MM.1S (cell line): Measurements from ENCODE around the gene NCKAP5.

ENCODE experiments used
- EZH2 ChIP-seq: fragments of 300-600 bp; sonication (generic); optimal IDR thresholded peaks from 2 replicates; pipeline ENCODE3; 2017; ENCODE audit warnings: low read depth, mild to moderate bottlenecking, antibody characterized with exemption, low read length, mixed read lengths
- TF ChIP-seq, protein P1 (sequence below): fragments of 300-600 bp; sonication (generic); IDR thresholded peaks from 2 replicates; pipeline ENCODE4 v1.5.1; 2016; ENCODE audit warnings: antibody characterized with exemption, low read length, mixed read lengths

DNA sequence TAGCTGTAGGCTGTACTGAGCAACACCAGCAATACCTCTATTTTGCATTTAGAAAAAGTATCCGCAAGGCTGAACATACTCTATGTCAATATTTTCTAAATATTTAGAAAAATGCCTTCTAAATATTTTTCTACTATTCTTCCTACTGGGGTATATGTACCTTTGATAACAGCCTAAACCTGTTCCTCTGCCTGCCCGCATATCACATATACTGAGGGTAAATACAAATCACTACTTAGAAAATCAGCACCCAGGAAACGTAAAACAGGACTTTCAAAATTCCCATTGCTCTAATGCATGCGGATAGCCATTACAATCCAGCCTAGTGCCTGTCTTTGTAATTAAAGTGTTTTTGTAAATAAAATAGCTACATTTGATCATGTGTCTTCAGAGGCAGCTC, 56.1 kb downstream of the NCKAP5 start:
- TF ChIP-seq, protein P1, sequence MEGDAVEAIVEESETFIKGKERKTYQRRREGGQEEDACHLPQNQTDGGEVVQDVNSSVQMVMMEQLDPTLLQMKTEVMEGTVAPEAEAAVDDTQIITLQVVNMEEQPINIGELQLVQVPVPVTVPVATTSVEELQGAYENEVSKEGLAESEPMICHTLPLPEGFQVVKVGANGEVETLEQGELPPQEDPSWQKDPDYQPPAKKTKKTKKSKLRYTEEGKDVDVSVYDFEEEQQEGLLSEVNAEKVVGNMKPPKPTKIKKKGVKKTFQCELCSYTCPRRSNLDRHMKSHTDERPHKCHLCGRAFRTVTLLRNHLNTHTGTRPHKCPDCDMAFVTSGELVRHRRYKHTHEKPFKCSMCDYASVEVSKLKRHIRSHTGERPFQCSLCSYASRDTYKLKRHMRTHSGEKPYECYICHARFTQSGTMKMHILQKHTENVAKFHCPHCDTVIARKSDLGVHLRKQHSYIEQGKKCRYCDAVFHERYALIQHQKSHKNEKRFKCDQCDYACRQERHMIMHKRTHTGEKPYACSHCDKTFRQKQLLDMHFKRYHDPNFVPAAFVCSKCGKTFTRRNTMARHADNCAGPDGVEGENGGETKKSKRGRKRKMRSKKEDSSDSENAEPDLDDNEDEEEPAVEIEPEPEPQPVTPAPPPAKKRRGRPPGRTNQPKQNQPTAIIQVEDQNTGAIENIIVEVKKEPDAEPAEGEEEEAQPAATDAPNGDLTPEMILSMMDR: no peak
- TF ChIP-seq EZH2: no peak
